NCI-H526 treated with DMSO at 0.1 percent for 48 hours (cell line): Measurements from ENCODE around the gene TEDDM1.

Source experiments
- DNase-seq: peaks from one replicate; lab custom pipeline; 2025; lab: John Stamatoyannopoulos, UW

The TEDDM1 gene

DNA sequence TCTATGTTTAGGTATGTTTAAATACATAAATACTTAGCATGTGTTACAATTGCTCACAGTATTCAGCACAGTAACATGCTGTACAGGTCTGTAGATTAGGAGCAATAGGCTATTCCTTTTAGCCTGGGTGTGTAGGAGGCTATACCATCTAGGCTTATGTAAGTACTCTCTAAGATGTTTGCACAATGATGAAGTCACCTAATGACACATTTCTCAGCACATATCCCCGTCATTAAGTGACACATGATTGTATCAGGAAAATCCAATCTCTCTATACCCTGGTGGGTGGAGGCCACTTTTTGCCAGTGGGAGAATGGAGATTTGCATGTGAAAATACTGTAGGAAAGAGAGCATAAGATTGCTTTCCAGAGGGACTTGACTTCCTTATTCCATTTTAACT is 5.5 kb upstream of the TEDDM1 start:
- no peak for DNase-seq

DNA sequence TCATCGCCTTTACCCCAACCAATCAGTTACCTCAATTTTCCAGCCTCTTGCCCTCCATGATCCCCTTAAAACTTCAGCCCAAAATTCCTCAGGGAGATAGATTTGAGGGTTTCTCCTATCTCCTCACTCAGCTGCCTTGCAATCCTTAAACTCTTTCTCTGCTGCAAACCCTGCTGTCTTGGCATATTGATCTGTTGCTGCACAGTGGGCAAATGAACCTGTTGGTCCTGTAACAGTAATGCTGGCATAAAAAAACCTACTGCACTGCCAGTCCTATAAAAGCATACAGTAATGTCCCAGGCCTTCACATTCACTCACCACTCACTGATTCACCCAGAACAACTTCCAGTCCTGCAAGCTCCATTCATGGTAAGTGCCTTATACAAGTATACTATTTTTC is 5.1 kb upstream of the TEDDM1 start:
- no peak for DNase-seq

- no peak for DNase-seq
Measured at GRCh38 chr1:182404781-182405180, 4.3 kb upstream of the TEDDM1 start.

DNA sequence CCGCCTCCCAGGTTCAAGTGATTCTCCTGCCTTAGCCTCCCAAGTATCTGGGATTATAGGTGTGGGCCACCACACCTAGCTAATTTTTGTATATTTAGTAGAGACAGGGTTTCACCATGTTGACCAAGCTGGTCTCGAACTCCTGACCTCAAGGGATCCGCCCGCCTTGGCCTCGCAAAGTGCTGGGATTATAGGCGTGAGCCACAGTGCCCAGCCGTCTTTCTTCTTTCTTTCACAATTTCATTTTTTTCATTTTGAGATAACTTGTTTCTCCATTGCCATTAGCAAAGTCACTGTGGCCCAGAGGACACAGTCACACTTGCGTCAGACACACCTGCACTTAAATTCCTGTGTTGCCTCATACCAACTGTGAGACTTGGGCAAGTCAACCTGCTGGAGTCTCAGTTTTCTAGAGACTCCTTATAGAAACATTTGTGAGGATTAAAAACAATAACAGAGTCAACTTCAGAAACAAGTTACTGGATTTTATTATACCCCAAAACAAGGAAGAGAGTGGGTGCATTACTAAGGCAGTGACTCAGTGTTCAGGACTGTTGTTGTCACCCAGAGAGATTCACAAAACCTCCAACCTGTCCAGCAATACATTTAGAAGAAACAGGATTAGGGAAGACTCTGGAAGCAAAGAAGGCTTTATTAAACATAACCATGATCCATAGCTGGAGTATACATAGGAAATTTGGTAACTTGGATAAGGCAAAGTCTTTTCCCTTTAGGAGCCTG is 2.6 kb downstream of the TEDDM1 start:
- no peak for DNase-seq

DNA sequence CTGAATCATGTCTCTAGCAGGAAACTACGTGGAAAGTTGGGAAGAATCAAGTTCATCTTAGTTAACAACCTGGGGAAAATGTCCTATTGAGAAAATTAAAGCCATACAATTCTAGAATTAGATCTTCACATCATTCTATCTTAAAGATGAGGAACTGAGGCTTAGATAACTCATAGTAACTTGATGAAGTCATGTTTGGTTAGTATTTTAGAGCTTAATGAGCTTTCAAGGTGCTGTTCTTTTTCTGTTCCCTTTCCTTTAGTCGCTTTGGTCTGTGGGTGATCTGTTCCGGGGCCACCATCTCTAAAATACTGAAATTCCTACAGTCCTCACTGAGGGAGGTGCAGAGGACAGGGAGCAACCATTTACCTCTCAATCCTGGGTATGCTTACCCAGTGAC is 4.6 kb downstream of the TEDDM1 start:
- DNase-seq = no peak

DNA sequence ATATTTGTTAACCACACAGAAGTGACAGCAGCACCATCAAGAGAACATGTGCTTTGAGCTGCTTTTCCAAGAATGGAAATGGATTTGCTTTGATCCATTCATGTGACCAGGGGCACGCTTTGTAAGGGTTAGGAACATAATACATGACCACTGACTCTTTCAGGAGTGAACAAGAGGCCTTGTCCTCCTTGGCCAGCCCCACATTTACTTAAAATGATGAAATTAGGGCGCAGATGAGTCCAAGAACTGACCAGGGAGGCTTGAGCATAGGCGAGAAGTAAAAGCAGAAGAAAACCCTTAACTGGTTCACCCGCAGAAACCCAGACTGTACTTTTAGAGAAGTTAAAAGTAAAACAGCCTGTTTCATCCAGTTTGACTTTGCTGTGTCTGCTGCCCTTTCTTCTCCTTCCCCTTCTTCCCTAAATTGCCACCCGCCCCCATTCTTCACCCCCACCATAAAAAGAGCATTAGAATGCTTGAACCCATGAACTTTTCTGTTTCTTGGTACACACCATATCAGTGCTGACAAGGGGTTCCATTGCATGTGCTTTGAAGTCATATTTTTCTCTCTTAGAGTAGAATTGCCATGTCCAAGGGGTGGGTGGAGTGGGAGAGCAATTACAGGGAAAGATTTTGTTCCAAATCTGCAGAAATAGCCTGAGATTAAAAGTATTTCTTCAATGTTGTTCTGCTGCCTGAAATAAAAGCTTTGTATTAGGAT is 6.3 kb downstream of the TEDDM1 start:
- no peak for DNase-seq

DNA sequence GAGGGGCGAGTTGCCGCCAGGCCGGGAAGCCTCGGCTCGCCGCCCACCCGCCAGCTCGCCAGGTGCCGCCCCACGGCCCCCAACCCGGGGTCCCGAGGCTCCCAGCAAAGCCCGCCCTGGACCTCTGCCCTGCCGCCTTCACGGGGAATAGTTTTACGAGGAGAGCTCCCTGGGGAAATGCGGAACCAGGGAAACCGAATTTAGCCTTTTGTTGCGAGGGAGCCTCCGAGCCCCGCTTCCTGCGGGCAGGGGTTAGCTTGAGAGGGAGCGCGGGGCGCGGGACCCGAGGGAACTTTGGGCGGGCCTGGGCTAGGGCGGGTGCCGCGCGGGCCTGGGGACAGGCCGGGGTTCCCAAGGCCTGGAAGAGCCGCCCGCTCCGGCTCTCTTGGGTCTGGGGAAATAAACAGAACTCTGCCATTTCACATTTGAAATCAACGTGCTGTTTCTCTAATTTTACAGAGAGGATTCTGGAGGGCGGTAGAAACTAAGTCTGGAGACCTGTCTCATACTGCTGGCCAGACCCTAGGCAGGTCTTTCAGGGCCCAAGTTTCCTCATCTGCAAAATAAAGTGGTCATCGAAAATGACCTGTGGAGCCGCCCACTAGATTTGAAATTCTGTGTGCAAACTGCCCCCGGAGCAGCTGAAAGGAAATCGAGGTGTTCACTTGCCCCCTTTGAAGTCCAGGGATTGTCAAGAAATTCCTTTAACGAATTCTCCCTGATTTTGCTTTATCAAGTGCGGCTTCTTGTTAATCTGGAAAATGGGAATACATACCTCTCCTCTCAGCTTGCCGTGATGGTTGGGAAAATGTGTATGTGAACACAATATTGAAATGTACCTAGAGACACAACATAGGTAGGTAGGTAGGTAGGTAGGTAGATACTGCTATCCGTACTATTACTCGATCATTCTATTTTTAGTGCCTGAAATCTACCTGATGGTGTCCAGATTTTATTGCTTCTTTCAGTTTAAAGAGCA is 8.1 kb downstream of the TEDDM1 start:
- peak; percentile 99 for DNase-seq

GRCh38 chr1:182391362-182392049 is 9.0 kb downstream of the TEDDM1 start, which contains the start of gene GLUL:
Gene GLUL, minus strand, starts transcription at chr1:182391790. Its CDS starts 3,053 bp downstream, at chr1:182388737.
- peak; percentile 99 for DNase-seq

- no peak for DNase-seq
Measured at GRCh38 chr1:182391028-182391361, 9.5 kb downstream of the TEDDM1 start.

DNA sequence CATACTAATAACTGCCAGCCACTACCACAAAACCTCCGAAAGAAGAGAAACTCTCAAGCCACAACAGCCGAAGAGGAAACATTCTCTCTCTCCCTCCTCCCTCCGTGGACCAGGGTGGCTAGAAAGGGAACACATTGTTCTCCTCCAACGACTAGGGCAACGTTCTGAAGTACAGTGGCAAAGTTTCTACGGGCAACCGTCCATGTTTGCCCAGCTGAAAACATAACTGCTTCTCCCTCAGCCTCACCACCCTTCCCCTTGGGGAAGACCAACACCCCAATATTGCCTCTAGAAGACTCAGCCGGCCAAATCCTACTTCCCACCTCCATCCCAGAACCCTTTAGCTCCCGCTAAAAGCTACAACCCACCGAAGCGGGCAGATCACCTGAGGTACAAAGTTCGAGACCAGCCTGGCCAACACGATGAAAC is 10.8 kb downstream of the TEDDM1 start:
- DNase-seq = peak; percentile 66

GRCh38 chr1:182388392-182389134 is 11.9 kb downstream of the TEDDM1 start:
- no peak for DNase-seq

GRCh38 chr1:182387566-182387965 is 12.9 kb downstream of the TEDDM1 start:
- no peak for DNase-seq

DNA sequence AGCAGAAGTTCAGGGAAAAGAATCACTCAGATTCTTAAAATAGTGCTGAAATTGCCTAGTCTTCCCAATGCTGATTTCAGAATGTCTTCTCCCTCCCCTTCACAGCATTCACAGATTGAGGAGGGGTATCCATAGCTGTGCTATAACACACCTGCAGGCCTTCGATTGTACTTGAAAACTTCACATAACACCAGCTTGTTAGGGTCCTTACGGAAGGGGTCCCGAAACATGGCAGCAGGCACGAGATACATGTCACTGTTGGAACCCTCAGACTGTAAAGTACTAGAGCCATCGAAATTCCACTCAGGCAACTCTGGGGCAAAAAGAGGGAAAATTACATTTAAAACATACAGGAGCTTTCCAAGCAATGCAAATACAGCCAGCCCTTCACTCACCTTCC is 13.5 kb downstream of the TEDDM1 start:
- no peak for DNase-seq

DNA sequence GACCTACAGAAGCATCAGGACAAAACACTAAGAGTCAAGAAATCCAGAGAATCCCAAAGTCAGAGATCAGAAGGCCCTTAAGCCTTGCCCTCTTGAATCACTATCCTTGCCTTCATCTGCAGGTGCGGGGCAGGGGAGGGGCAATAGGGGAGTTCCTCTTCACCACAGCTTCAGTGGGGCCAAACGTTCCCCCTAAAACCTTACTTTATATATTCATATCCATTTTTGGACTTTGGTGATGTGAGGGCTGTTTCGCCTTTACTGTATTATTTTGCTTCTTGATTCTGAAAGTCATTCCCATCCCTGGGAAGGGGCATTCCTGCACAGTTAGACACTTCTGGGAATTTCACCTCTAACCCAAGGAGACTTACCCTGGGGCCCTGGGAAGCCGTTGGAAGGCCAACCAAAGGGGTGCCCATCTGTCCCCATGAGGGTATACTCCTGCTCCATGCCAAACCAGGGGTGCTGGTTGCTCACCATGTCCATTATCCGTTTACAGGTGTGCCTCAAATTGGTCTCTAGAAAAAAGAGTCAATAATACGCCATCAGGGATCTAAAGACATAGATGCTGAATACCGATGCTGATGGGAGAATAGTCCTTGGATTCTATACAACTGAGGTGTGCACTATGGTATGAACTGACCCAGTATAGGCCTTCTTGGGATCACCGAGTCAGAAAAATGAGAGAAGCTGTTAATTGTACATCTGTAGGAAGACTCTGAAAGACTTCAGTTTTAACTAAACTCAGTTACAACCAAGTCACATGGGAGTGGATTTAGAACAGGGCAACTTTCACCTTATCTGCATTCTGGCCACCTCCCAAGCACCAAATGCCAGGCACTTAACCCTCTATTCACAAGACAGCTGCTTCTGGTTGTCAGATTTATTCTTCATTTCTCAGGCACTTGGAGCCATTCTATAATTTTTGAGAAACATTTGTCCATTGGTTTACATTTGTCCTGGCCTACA is 14.3 kb downstream of the TEDDM1 start:
- no peak for DNase-seq

- no peak for DNase-seq
Measured at GRCh38 chr1:182384387-182384960, 16.0 kb downstream of the TEDDM1 start.

DNA sequence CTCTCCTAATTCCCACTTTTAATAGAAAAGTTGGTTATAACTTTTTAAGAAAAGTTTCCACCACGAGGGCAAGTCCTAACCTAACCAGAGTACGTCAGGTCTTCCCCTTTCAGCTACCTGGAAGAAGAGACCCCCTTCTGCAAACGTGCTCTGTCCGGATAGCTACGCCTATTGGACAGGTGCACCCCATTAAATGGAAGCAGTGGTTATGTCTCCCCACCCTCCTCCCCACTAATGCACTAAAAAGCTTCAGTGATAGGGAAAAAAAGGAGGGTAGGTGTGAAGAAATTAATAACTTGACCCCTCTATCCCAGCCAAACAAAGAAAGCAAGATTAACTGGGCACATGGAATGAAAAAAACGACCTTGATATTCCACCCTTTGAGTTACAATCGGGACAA is 16.5 kb downstream of the TEDDM1 start:
- no peak for DNase-seq

- DNase-seq = no peak
Measured at GRCh38 chr1:182383037-182383661, 17.3 kb downstream of the TEDDM1 start.

DNA sequence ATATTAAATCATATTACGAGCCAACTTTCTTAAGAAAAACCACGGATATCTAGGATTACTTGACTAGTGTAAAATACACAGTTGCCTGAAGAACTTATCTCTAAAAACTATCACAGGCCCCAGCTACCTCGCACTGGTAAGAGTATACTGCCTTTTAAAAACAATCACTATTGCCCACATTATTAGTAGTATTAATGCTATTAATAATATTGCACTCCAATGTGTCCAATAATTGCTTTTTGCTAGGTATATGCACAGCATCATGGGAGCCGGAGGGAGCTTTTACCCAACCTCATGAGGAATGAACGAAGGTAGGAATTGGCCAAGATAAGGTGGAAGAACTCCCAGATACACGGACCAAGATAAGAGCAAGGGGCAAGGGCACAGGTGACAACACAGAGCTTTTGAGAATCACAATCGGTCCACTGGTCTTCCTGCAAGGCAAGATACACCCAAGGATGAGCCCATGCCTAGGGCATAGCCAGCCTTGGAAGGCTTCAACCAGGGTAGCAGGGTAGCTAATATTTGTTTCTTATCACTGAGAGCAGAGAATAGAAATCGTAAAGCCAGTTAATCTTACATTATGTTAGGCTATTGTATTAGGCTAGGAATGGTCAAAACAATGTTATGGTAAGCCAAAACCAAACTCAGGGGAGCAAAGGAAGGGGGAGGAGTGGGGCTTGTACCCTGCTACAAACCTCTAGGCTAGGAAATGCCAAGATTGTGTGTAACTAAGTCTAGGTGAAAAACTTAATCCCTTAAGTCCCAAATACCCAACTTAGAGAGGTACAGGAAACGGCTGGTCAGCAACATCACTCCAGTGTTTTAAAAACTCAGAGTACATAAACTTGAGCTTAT is 18.3 kb downstream of the TEDDM1 start:
- DNase-seq = no peak
